Heart left ventricle (tissue), 16 donors: ENCODE results near the gene ANO2. TPM values are rescaled to one million over a fixed set of nuclear protein-coding genes. Genes with fewer than 3 reads are reported as not detected.
A peak's percentile ranks its signal among the peaks of the same experiment; 100 is the strongest.

ENCODE experiments used
- ATAC-seq, 4 donors: fragments of 200-7000 bp; cut with Tn5 transposase; one replicate each; pipeline ENCODE4 v1.9.1; 2020 to 2022; ENCODE audit warnings: moderate library complexity in 4 of 4, mild to moderate bottlenecking in 3 of 4, moderate number of reproducible peaks in 1 of 4
- DNase-seq, 5 donors: peaks; one replicate each; pipeline ENCODE4 v3.0.0-alpha.2; 2020
- H3K27ac ChIP-seq, 12 donors: fragments of 200-600 bp; sonication (generic) in 4 of 12; one replicate each; pipeline versions ENCODE4 v1.5.0 to v1.8.0; 2016 to 2022; ENCODE audit warnings: mild to moderate bottlenecking in 2 of 12
- H3K27me3 ChIP-seq, 9 donors: fragments of 200-600 bp; sonication (generic) in 2 of 9; one replicate each; pipeline versions ENCODE4 v1.5.1 to v1.8.0; 2016 to 2022; ENCODE audit warnings: mild to moderate bottlenecking in 3 of 9
- H3K36me3 ChIP-seq, 9 donors: fragments of 200-600 bp; sonication (generic) in 2 of 9; one replicate each; pipeline versions ENCODE4 v1.5.0 to v1.8.0; 2018 to 2022; ENCODE audit warnings: mild to moderate bottlenecking in 2 of 9
- H3K4me1 ChIP-seq, 12 donors: fragments of 200-600 bp; sonication (generic) in 4 of 12; one replicate each; pipeline versions ENCODE4 v1.5.0 to v1.8.0; 2016 to 2022; ENCODE audit warnings: mild to moderate bottlenecking in 3 of 12
- H3K4me3 ChIP-seq, 12 donors: fragments of 200-600 bp; sonication (generic) in 4 of 12; one replicate each; pipeline versions ENCODE4 v1.5.0 to v1.8.0; 2017 to 2022; ENCODE audit warnings: mild to moderate bottlenecking in 9 of 12, moderate library complexity in 4 of 12
- H3K9me3 ChIP-seq, 12 donors: fragments of 200-600 bp; sonication (generic) in 4 of 12; one replicate each; pipeline versions ENCODE4 v1.5.0 to v1.8.0; 2016 to 2022; ENCODE audit warnings: mild to moderate bottlenecking in 1 of 12
- POLR2A ChIP-seq, 2 donors: fragments of 450-650 bp; IDR thresholded peaks; one replicate each; pipeline ENCODE4 v1.6.1; 2017; ENCODE audit warnings: antibody characterized with exemption in 2 of 2, mild to moderate bottlenecking in 2 of 2, moderate library complexity in 2 of 2
- WGBS, 4 donors: extraction: QIAGEN DNeasy Blood & Tissue Kit in 2 of 4; methylation state at CpG; one replicate each; pipeline versions ENCODE4 v1.1.5 to v1.1.7; 2013 to 2018; 5-methylcytosine and 5-hydroxymethylcytosine counted together
- intact Hi-C, 10 donors: fragments of 100-400 bp; cut with DNase I; formaldehyde crosslinking; loops; one replicate each; pipeline versions ENCODE4 v1.11.1 to v1.14.2; 2022
- polyA plus RNA-seq, 2 donors: library from polyadenylated mRNA; stranded (reverse); fragments of 200-250 nt; gene quantifications; one replicate each; pipeline ENCODE4 v1.2.3, GENCODE V29; 2013
- total RNA-seq, 9 donors: library from RNA; depleted of rRNA in 2 of 9; stranded (reverse); fragments of >200 nt in 2 of 9; fragmentation: NEBNext Ultra II Directional in 3 of 9; extraction: Animal tissue kit (Norgen Biotek cat#: 25700) in 3 of 9; gene quantifications; one replicate each; pipeline versions ENCODE4 v1.1.0 to v1.2.4, GENCODE V29; 2016 to 2023
- TF ChIP-seq, protein P1 (sequence below), 12 donors: fragments of 200-600 bp; sonication (generic) in 4 of 12; IDR thresholded peaks; one replicate each; pipeline versions ENCODE4 v1.5.0 to v1.8.0; 2018 to 2022; ENCODE audit warnings: antibody characterized with exemption in 12 of 12, mild to moderate bottlenecking in 5 of 12
- donor health status: ischemic (EF 13 %, LVEDD 7.1; RV severe dilation, severe dysfunction).
- donor health status: healthy with polysubstance abuse.
- donor health status: DM: no; HTN: yes; CAD: no.
- donor health status: DM: no; HTN: no; CAD: no.
- donor health status: ischemic (EF 25% LVEDD 6.9; RV normal size, moderate dysfunction).
- donor health status: ischemic (EF 25% LVEDD 5.7; RV mildly dilated, moderate dysfunction).
- donor health status: healthy.
- donor health status: DM: yes; HTN: yes; CAD: no.
- donor health status: ischemic (EF 35%, LVEDD 5.7; RV mildly dilated, moderate dysfunction).
- donor health status: nonischemic (EF 11% LVEDD 7.7; RV severe dilation, severe dysfunction).
- donor health status: DM: yes; HTN: yes; CAD: no.
- donor health status: PGD.
- donor health status: ischemic (EF 29% LVEDD 5.4; RV normal size, mild dysfunction).
- donor health status: nonischemic (EF 23%, LVEDD 6.1; RV moderate dilation, normal function).

Gene ANO2
- total and polyA plus RNA-seq, 11 donors: 3.4 to 19.4 (median 9.4) TPM

DNA sequence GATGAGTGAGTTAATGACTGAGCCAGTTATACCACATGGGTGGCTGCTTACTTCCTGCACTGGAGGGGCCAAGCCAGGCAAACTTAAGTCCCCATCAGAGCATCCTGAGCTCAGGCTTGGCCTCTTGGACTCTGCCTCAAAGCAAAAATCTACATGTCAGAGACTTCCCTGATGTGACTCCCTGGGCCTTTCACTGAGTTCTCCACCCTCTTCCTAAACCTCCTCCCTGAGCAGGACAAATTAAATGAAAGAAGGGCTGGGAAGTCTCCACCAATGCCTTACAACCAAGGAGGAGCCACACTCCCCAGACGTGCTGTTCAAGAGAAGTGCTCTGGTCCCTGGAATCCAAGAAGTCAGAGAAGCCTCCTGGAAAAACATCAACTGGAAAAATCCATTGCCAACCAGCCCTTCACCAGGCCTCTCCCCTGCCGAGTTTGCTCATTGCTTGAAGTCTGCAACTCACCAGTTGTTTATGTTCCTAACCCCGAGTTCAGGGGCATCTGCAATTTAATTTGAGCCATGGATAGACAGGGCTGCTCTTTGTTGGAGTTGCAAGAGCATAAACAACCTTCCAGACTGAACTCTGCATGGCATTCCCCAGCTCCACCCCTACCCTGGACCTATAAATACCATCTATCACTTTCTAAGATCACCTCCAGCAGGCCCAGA is 160.5 kb downstream of the ANO2 start:
- peaks cover 0 to 14% (median 2%) of the 10 kb centered on the region in 12 donors for H3K4me1 ChIP-seq
- 61 to 71% (median 65%) methylated on average over 3 of the region's 3 CpGs for WGBS, 4 donors
- no peak for ATAC-seq
- no peaks in the 10 kb centered on the region for H3K9me3 ChIP-seq
- no peak overlapping the region for H3K4me3 ChIP-seq
- DNase-seq: no peak
- H3K27ac ChIP-seq: no peak overlapping the region
- intact Hi-C loops: no loop called here
- no peaks in the 10 kb centered on the region for H3K27me3 ChIP-seq
- TF ChIP-seq, protein P1, sequence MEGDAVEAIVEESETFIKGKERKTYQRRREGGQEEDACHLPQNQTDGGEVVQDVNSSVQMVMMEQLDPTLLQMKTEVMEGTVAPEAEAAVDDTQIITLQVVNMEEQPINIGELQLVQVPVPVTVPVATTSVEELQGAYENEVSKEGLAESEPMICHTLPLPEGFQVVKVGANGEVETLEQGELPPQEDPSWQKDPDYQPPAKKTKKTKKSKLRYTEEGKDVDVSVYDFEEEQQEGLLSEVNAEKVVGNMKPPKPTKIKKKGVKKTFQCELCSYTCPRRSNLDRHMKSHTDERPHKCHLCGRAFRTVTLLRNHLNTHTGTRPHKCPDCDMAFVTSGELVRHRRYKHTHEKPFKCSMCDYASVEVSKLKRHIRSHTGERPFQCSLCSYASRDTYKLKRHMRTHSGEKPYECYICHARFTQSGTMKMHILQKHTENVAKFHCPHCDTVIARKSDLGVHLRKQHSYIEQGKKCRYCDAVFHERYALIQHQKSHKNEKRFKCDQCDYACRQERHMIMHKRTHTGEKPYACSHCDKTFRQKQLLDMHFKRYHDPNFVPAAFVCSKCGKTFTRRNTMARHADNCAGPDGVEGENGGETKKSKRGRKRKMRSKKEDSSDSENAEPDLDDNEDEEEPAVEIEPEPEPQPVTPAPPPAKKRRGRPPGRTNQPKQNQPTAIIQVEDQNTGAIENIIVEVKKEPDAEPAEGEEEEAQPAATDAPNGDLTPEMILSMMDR (IDR thresholded peaks at IDR 0.05): no peak
- TF ChIP-seq POLR2A (IDR thresholded peaks at IDR 0.05): no peak
- no peaks in the 10 kb centered on the region for H3K36me3 ChIP-seq

DNA sequence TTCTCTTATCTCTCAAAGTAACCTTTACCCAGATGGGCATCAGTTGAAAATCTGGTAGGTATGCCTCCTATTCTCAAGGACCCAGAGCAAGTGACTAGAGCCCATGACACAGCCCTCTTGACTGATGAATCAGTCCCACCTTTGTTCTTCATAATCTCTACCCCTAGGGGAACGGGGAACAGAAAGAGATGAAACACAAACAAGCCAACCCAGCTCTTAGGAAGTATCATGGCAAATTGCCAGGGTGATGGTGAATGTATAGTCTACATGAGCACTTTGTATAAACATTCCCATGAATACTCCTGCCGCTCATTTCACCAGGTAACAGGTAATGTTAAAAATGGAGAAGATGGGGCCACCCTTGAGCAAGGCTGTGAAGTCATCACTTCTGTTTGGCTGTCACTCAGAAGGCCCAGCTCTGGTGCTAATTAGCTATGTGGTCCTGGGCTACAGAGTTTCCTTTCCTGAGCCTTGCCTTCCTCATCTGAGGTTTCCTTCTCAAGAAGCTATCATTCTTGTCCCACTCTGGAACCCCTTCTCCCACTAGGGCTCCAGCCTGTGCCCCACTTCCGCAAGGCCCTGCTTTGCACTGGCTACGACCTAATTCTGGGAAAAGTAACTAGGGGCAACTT is 161.7 kb downstream of the ANO2 start:
- H3K27me3 ChIP-seq: no peaks in the 10 kb centered on the region
- intact Hi-C loops: no loop called here
- 89 to 92% (median 91%) methylated on average over 4 of the region's 4 CpGs for WGBS, 4 donors
- H3K27ac ChIP-seq: no peak overlapping the region
- peaks cover 0 to 24% (median 5%) of the 10 kb centered on the region in 12 donors for H3K4me1 ChIP-seq
- DNase-seq: no peak
- no peak overlapping the region for H3K4me3 ChIP-seq
- H3K36me3 ChIP-seq: no peaks in the 10 kb centered on the region
- ATAC-seq: no peak
- no peak for TF ChIP-seq POLR2A (IDR thresholded peaks at IDR 0.05)
- TF ChIP-seq, protein P1 (IDR thresholded peaks at IDR 0.05): no peak
- H3K9me3 ChIP-seq: no peaks in the 10 kb centered on the region

DNA sequence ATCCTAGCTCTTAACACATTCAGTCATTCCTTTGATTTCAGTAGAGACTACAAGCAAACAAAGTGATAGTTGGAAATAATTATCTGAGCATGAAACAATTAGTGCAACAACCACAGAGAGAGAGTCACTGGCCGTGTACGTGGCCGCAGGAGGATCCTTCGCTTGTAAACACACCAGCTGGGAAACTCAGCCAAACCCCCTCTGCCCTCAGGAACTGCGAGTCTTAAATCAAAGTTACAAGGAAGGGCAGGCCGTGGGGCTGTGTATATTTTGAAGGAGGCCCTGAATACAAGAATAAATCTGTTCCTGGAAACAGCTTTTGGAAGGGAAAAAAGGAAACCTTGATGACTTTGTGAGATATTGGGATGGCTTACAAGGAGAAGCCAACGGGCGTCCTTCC is 164.5 kb downstream of the ANO2 start:
- no peak for DNase-seq
- Histone ChIP-seq H3K36me3 (no peaks in the 10 kb centered on the region), H3K4me1 (peaks cover 0 to 24% (median 5%) of the 10 kb centered on the region in 12 donors), H3K27ac (no peak overlapping the region), H3K27me3 (no peaks in the 10 kb centered on the region), H3K4me3 (no peak overlapping the region), H3K9me3 (no peaks in the 10 kb centered on the region)
- WGBS, 4 donors: 59 to 66% (median 63%) methylated on average over 8 of the region's 8 CpGs
- TF ChIP-seq, protein P1 (IDR thresholded peaks at IDR 0.05): no peak
- TF ChIP-seq POLR2A (IDR thresholded peaks at IDR 0.05): no peak
- no peak for ATAC-seq
- intact Hi-C loops: no loop called here

DNA sequence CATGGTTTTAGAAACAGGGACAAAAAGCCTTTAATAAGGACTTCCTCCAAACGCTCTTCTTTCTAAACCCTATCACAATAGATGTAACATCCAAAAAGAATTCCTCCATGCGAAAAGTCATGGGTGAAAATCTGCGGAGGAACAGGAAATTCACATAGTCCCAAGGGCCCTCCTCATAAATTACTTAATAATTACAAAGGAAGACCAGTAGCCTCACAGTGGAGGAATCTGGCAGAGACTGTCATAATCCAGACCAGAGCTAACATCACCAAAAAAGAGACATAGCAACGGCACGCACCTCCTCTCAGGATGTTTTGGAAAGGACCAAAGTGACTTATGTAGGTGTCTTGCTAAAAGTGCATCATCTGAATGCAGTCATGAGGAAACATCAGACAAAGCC is 165.7 kb downstream of the ANO2 start:
- intact Hi-C loops: no loop called here
- peaks cover 0 to 24% (median 5%) of the 10 kb centered on the region in 12 donors for H3K4me1 ChIP-seq
- TF ChIP-seq, protein P1 (IDR thresholded peaks at IDR 0.05): no peak
- TF ChIP-seq POLR2A (IDR thresholded peaks at IDR 0.05): no peak
- H3K4me3 ChIP-seq: no peak overlapping the region
- ATAC-seq: peak in 2 of 4 donors; percentile 76 to 77
- H3K9me3 ChIP-seq: no peaks in the 10 kb centered on the region
- WGBS, 4 donors: 29 to 63% (median 49%) methylated on average over 5 of the region's 5 CpGs
- no peaks in the 10 kb centered on the region for H3K36me3 ChIP-seq
- H3K27me3 ChIP-seq: no peaks in the 10 kb centered on the region
- DNase-seq: no peak
- H3K27ac ChIP-seq: peak overlapping the region in 3 of 12 donors; percentile 0 to 22 (median 8)
